Activated gamma-delta T cell treated with anti-CD3 and anti-CD28 coated beads, Interleukin-2, amount 50 U/mL, for 16 hours (primary cell): Measurements from ENCODE around the gene RRP8.
A peak's percentile ranks its signal among the peaks of the same experiment; 100 is the strongest.

Experiments
- DNase-seq: peaks from one replicate; pipeline ENCODE4 v3.0.0-alpha.2; 2020; ENCODE audit warnings: low read depth

Gene RRP8

DNA sequence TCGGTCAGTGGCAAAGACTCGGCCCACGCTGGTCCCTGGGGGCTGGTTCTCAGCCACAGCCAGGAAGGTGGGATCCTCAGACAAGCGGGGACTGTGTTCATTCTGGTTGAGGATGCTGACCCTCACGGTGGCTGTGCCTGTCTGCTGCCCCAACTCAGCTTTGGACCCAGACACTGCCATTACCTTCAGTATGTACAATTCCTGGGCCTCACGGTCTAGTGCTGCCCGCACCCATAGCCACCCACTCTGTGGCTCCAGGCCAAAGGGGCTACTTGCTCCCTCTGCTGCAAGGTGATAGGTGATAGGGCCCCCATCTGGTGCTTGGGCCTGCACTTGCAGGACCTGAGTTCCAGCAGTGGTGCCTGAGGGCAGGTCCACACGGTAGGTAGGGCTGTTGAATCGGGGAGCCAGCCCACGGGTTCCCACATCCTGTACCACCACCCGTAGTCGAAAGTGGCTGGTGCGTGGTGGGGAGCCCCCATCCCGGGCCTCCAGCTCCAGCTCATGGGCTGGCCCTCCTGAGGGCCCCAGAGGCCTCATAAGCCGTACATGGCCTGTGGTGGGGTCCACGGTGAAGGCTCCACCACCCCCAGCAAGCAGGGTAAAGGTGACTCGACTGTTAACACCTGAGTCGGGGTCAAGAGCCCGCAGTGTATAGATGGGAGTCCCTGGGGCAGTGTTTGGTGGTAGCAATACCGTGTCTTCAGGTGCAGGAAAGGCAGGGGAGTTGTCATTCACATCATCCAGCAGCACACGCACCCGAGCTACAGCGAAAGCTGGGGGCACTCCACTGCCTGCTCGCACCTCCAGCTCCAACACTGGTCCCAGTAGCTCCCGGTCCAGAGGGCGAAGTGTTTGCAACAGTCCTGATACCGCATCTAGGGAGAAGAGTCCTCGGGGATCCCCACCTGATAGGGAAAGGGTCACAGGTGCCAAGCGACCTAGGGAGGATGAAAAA lies 29.0 kb upstream of the RRP8 start:
- no peak for DNase-seq

DNA sequence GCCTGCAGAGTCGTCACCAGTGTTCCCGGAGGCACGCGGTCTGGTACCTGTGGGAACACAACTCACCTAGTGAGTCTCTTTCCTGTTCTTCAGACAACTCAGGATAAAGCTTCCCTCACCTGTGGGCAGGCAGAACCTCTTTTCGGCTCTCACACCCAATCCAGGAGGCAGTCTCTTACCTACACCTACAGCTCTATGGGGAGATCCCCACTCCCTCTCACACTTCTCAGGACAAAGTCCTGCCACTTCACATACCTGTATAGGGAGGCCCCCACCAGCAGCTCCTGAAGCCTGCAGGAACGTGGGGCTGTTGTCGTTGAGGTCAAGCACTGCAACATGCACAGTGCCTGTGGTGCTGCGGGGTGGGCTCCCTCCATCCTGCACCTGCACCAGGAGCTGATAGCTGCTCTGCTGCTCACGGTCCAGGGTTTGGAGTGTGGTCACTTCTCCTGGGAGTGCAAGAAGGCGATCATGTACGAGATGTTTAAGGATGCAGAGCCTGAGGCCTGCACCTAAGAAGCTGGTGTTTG lies 28.0 kb upstream of the RRP8 start:
- no peak for DNase-seq

DNA sequence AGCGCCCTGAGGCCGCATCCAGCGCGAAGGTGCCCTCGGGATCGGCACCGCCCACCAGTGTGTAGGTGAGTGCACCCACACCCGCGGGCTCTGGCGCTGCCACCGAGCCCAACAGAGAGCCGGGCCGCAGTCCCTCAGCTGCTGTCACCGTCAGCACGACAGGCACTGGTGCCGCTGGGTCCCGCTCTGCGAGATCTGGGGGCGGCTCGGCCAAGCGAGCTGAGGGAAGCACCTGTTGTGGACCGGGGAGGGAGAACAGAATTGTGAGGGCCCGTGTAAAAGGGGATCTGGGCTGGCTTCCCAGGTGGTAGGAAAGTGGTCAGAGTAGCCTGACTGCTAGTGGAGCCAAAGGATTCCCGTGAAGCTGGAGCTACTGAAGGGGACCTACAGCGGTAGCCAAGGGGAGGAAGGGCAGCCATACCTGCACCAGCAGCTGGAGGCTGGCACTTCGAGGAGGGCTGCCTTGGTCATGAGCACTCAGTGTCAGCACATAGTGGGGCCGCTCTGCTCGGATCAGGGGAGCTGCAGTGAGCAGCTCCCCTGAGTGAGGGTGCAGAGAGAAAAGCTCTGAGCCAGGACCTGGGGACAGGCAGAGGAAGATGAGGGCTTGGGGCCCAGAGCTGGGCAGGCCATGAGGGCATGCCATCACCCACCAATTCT lies 27.3 kb upstream of the RRP8 start:
- DNase-seq = no peak

DNA sequence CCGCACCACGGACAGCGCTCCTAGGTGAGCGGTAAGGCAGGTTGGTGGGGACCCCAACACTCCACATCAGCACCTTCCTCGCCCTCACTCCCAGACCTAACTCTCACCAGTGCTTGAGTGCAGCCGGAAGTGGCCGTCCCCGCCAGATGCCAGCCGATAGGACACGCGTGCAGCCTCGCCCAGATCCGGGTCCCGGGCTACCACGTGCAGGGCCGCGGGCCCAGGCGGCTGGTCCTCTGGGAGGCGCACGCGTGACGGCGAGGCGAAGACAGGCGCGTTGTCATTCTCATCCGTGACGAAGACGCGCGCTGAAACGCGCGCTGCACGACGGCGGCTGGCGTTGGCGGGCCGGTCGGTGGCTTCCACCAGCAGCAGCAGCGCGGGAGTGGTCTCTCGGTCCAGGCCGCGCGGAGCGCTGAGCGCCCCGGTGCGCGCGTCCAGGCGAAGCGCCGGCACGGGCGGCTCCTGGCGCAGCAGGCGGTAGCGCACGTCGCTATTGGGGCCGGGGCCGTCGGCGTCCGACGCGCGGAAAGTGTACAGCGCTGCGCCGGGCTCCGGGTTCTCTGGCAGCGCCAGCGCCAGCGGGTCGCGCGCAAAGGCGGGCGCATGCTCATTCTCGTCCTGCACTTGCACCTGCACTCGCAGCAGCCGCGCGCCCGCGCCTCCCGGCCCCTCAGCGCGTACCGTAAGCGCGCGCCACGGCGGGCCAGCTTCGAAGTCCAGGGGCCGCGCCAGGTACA lies 26.6 kb upstream of the RRP8 start:
- no peak for DNase-seq

GRCh38 chr11:6629573-6629891 lies 26.1 kb upstream of the RRP8 start:
- no peak for DNase-seq

- no peak for DNase-seq
Measured at GRCh38 chr11:6628526-6628925, 25.1 kb upstream of the RRP8 start.

- no peak for DNase-seq
Measured at GRCh38 chr11:6627762-6628241, 24.4 kb upstream of the RRP8 start.

GRCh38 chr11:6626971-6627761 lies 23.8 kb upstream of the RRP8 start:
- no peak for DNase-seq

DNA sequence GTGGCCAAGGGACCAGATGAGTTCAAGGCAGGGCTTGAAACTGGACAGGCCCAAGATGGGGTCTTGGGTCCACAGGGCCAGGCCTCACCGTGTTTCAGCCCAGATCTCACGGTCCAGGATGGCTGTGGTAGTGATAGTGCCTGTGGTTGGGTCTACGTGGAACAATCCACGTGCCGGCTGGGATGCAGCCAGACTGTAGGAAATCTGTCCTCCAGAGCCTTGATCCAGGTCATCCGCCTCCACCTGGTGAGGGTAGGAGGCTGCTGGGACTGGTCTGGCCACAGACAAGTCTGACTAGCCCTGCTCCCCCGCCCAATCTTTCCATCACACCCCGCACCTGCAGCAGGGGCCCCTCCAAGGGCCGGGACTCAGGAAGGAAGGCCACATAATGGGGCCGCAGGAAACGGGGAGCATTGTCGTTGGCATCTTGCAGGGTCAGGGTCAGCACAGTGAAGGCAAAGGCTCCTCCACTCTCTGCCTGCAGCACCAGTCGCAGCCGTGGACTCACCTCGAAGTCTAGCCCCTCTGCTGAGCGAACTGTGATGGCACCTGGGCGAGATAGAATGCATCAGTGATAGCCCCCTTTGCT lies 22.5 kb upstream of the RRP8 start:
- DNase-seq = no peak

DNA sequence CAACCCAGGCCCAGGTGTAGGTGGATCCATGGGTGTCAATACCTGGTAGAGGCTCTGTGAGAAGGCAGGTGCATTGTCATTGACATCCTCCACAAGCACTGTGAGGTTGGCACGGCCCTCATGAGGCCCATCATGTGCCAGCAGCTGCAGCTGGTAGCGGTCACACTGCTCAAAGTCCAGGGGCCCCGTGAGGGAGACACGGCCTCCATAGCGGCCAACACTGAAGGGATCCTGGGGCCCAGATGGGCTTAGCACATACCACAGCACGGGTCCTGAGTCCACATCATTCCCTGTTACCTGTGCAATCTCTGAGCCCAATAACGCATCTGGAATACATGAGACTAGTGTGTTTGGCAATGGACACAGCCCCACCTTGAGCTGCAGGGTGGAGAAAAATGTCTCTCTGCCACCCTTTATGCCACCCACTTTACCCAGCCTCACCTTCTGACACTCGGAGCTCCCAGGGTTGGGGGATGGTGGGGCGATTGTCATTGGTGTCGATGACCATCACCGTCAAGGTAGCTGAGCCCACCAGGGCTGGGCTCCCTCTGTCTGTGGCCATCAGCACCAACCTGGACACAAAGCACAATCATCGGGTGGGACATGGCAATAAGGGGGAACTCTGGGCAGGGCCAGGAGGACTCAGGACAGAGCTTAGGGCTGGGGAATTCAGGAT lies 21.9 kb upstream of the RRP8 start:
- no peak for DNase-seq

- no peak for DNase-seq
Measured at GRCh38 chr11:6623391-6624363, 20.3 kb upstream of the RRP8 start.

- no peak for DNase-seq
Measured at GRCh38 chr11:6622261-6623171, 19.1 kb upstream of the RRP8 start.

DNA sequence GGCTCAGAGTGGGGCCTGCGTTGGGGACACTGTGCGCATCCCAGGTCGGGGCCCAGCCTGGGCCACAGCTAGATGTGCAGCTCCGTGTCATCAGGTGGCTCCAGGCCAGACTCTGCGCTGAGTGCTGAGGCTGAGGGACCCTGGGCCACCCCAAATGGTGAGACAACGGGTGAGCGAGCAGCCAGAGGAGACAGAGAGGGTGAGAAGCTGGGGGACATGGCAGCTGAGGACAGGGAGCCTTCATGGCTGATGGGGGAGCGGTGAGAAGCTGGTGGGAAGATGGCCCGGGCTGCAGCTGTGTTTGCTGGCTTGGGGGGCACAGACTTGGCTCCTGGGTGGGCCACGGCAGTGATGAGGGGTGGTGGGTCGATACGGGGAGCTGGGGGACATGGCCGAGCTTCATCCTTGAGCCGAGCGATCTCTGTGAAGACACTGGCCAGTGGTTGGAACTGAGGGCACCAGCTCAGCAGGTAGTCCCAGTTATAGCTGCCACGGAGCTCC lies 18.3 kb upstream of the RRP8 start:
- no peak for DNase-seq

DNA sequence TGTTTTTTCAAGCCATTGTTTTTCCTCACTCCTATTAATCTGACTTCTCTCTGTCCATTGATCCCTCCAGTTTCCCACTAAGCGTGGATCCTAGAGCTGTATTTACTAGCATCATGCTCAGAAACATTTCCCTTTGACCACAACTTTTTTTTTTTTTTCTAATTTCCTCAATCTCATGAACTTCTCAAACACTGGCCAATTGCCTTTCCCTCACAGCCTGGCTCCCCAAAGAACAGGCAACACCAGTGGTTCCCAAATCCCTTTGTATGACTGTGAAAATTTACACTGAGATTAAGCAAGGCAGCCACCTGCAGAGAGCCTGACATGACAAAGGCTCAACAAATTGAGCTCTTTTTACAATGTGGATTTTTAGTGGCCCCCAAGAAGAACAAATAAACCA lies 17.2 kb upstream of the RRP8 start:
- no peak for DNase-seq

GRCh38 chr11:6619004-6619745 lies 15.8 kb upstream of the RRP8 start, which contains the start of gene TPP1:
TPP1 (minus strand) TSS chr11:6619422; CDS start chr11:6619400, 22 bp downstream.
- peak; percentile 87 for DNase-seq

- DNase-seq = peak; percentile 41
Measured at GRCh38 chr11:6618117-6619003, 14.9 kb upstream of the RRP8 start.
